Large intestine (tissue), 3 donors: ENCODE results near the gene NAXE. TPM values are rescaled to one million over a fixed set of nuclear protein-coding genes. Genes with fewer than 3 reads are reported as not detected.
A peak's percentile ranks its signal among the peaks of the same experiment; 100 is the strongest.

Source experiments
- DNase-seq, 2 donors: peaks; one replicate each; pipeline versions ENCODE4 v3.0.0 to v3.0.0-alpha.2; 2013
- H3K27ac ChIP-seq: one replicate; pipeline ENCODE4 v1.5.1; 2013; ENCODE audit warnings: low read length
- H3K27me3 ChIP-seq: 2 replicates; pipeline ENCODE4 v1.6.1; 2013; ENCODE audit warnings: low read length; ENCODE audit not compliant: control insufficient read depth, insufficient read depth
- H3K36me3 ChIP-seq: 2 replicates; pipeline ENCODE4 v1.6.1; 2013; ENCODE audit warnings: low read length; ENCODE audit not compliant: control insufficient read depth, insufficient read depth
- H3K4me1 ChIP-seq: one replicate; pipeline ENCODE4 v1.6.1; 2013; ENCODE audit warnings: low read length; ENCODE audit not compliant: control insufficient read depth, insufficient read depth
- H3K4me3 ChIP-seq: one replicate; pipeline ENCODE4 v1.5.1; 2013; ENCODE audit warnings: low read length
- H3K9me3 ChIP-seq: one replicate; pipeline ENCODE4 v1.6.1; 2013; ENCODE audit warnings: mild to moderate bottlenecking, low read depth, low read length, moderate library complexity; ENCODE audit not compliant: control insufficient read depth
- WGBS: methylation state at CpG from one replicate; pipeline ENCODE4 v1.1.5; 2013; ENCODE audit warnings: low lambda C conversion rate; ENCODE audit not compliant: insufficient coverage; 5-methylcytosine and 5-hydroxymethylcytosine counted together
- polyA plus RNA-seq: library from polyadenylated mRNA; unstranded; fragments of 120-200 nt; gene quantifications from one replicate; pipeline ENCODE4 v1.2.1, GENCODE V29; 2013

NAXE gene
- polyA plus RNA-seq, 1 donor, result 66.9 TPM

DNA sequence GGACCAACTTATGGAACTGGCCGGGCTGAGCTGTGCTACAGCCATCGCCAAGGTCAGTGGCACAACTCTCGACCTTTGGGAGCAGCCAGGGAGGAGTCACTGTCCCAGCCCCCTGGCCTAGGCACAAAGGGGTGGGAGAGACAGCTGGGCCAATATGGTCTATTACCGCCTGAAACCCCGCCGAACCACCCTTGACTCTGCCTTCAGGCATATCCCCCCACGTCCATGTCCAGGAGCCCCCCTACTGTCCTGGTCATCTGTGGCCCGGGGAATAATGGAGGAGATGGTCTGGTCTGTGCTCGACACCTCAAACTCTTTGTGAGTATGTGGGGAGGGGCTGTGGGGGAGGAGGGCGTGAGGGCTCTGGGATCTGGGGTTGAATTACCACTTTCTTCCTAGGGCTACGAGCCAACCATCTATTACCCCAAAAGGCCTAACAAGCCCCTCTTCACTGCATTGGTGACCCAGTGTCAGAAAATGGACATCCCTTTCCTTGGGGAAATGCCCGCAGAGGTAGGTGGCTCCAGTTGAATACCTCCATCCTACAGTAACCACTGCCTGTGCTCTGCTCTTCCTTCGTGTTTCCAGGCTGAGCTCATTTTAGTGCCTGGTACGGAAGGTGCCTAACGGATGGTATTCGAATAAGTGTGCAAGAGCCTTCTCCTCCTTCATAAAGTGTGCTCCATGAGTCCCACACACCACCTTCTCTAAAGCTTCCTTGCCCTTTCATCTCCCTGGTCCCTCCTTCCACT lies 758 bp downstream of the NAXE start:
- no peak for DNase-seq
- H3K27me3 ChIP-seq, result no peaks in the 10 kb centered on the region
- peaks cover 2% of the 10 kb centered on the region for H3K9me3 ChIP-seq
- H3K27ac ChIP-seq, result peak overlapping the region; percentile 49
- H3K4me1 ChIP-seq, result peaks cover 4% of the 10 kb centered on the region
- peak overlapping the region; percentile 89 for H3K4me3 ChIP-seq
- H3K36me3 ChIP-seq, result peaks cover 44% of the 10 kb centered on the region
- no CpG with 5 or more reads among the region's 16 CpGs for WGBS

DNA sequence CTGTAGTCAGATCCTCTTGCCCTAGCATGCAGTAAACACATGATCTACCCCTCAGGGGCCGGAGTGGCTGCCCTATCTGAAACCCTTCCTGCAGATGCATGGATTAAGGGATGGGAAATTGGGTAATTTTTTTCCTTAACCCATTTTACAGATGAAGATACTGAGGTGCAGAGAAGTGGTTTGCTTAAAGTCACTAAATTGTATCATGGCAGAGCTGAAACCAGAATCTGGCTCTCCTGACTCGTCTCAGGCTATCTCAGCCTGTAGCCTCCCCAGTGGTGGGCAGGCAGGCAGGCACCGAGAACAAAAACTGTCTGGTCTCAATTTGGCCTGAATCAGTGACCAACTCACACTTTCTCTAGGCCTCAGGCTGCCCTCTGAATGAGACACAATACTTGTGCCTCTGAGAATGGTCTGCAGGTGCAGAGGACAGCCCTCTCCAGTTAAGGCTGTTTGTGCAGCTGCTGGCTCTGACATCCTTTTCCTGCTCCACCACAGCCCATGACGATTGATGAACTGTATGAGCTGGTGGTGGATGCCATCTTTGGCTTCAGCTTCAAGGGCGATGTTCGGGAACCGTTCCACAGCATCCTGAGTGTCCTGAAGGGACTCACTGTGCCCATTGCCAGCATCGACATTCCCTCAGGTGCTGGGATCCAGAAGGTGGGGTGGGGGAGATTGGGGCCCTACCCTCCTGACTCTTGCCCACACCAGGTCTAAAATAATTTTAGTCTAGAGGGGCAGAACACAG lies 1.5 kb downstream of the NAXE start:
- Histone ChIP-seq H3K27me3 (no peaks in the 10 kb centered on the region), H3K36me3 (peaks cover 51% of the 10 kb centered on the region), H3K4me1 (peaks cover 4% of the 10 kb centered on the region), H3K27ac (no peak overlapping the region), H3K4me3 (no peak overlapping the region), H3K9me3 (peaks cover 2% of the 10 kb centered on the region)
- WGBS, result no CpG with 5 or more reads among the region's 8 CpGs
- DNase-seq, result no peak

DNA sequence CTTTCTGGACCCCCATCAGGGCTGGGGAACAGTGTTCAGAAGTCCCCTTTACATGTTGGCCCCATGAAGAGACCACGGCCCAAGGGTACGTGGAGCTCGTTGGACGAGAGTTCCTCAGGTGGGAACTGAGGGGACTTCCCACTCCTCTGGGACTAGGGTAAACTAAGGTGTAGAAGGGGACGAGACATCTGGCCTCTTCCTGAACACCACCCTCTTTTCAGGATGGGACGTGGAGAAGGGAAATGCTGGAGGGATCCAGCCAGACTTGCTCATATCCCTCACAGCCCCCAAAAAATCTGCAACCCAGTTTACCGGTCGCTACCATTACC lies 2.0 kb downstream of the NAXE start:
- Histone ChIP-seq H3K27ac (no peak overlapping the region), H3K9me3 (peaks cover 2% of the 10 kb centered on the region), H3K27me3 (no peaks in the 10 kb centered on the region), H3K4me3 (no peak overlapping the region), H3K4me1 (peaks cover 4% of the 10 kb centered on the region), H3K36me3 (peaks cover 57% of the 10 kb centered on the region)
- no CpG with 5 or more reads among the region's 8 CpGs for WGBS
- no peak for DNase-seq

DNA sequence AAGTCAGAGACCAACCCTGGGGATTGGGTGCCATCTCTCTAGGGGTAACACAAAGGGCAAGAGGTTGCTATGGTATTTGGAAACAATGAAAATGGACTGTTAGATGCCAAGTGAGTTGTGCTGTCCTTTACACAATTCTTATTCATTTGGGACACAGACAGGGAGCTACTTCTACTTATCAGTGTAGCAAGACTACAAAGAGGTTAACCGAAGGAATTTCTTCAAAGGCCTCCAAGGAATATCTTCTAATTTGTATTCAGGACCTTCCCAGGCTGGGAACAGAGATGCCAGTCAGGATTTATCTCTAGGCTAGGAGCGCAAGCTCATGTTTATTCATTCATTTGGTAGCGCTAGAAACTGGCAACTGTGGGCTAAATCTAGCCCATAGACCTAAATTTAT lies 2.6 kb downstream of the NAXE start:
- no peak for DNase-seq
- Histone ChIP-seq H3K27me3 (no peaks in the 10 kb centered on the region), H3K27ac (no peak overlapping the region), H3K36me3 (peaks cover 59% of the 10 kb centered on the region), H3K9me3 (peaks cover 2% of the 10 kb centered on the region), H3K4me1 (peaks cover 4% of the 10 kb centered on the region), H3K4me3 (no peak overlapping the region)
- no CpG with 5 or more reads among the region's 3 CpGs for WGBS

DNA sequence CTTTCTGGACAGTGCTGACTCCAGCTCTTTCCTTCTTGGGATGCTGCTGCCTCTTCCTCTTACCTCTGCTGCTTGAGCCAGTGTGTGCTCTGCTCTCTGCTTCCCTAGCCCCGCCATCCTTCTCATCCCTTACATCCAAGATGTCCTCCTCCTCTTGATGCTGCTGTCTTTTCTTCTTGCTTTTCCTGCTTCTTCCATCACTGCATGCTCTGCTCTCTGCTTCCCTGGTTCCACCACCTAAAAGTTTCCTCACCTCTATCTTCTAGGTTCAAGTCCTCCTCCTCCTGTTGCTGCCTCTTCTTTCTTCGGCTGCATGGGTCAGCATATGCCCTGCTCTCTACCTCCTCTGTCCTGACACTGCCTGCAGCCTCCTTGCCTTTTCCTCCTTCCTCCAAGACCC lies 3.4 kb downstream of the NAXE start:
- Histone ChIP-seq H3K27ac (no peak overlapping the region), H3K27me3 (no peaks in the 10 kb centered on the region), H3K36me3 (peaks cover 59% of the 10 kb centered on the region), H3K4me1 (peaks cover 6% of the 10 kb centered on the region), H3K9me3 (peaks cover 2% of the 10 kb centered on the region), H3K4me3 (no peak overlapping the region)
- 90% methylated on average over 2 of the region's 2 CpGs for WGBS
- DNase-seq, result no peak

DNA sequence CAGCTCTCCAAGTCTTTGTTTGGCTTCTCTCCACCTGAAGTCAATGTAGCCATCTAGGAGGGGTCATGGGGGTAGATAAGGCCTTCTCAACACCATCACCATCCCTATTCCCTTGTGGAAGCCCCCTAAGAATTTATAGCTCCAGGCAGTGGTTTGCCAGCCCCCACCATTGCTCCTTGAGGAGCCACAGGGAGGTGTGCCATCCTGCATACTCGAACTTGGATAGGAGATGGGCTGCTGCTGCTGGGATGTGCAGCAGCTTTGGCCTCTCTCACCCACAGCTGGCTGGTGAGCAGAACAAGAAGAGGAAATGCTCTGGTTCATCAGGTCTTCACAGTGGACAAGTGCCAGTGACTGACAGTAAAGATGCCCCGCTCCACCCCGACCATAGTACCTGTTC lies 4.8 kb downstream of the NAXE start:
- H3K27ac ChIP-seq, result no peak overlapping the region
- H3K4me1 ChIP-seq, result peaks cover 2% of the 10 kb centered on the region
- H3K36me3 ChIP-seq, result peaks cover 59% of the 10 kb centered on the region
- DNase-seq, result no peak
- no peaks in the 10 kb centered on the region for H3K27me3 ChIP-seq
- WGBS, result no CpG with 5 or more reads among the region's 3 CpGs
- no peak overlapping the region for H3K4me3 ChIP-seq
- peaks cover 2% of the 10 kb centered on the region for H3K9me3 ChIP-seq

DNA sequence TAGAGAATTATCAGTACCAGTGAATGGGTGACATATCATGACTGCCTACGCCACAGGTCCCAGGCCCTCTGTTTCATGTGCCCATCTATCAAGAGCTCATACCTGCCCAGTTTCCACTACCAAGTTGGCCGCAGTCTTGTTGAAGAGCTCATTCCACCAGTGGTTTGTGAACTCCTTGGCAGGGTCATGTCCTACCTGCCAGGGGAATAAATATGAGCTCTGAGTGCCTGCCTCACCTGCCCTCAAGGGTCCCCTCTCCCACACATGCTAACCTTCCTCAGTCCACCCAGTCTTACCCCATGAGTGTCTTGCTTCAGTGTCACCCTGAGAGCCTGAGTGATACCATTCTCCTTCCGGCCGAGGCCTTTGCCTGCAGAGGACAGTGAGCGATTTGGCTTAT lies 6.5 kb downstream of the NAXE start:
- Histone ChIP-seq H3K4me3 (no peak overlapping the region), H3K36me3 (peaks cover 56% of the 10 kb centered on the region), H3K9me3 (no peaks in the 10 kb centered on the region), H3K4me1 (peaks cover 6% of the 10 kb centered on the region), H3K27ac (no peak overlapping the region), H3K27me3 (no peaks in the 10 kb centered on the region)
- no peak for DNase-seq
- no CpG with 5 or more reads among the region's 5 CpGs for WGBS

DNA sequence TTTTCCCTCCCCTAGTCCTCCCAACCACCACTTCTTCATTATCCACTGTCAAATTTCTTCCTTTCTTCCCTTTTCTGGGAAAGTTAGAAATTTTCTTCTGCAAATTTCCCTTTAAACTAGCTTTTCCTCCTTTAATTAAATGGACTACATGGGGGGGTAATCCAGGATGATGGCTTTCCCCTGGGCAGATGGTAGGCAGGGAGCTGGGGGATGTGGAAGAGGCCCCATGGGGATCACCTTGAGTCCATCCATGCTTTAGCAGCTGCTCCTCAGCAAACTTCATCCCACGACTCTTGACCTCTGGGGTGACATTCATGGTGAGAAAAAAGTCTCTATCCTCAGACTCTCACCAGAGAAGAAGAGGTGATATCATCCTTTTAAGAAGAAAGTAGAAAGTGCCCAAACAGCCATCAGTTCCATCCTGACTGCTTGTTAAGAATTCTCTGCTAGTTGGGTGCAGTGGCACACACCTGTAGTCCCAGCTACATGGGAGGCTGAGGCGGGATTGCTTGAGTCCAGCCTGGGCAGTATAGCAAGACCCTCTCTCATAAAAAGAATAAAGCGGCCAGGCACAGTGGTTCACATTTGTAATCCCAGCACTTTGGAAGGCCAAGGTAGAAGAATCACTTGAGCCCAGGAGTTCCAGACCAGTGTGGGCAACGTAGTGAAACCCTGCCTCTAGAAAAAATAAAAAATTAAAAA lies 7.3 kb downstream of the NAXE start:
- Histone ChIP-seq H3K36me3 (peaks cover 48% of the 10 kb centered on the region), H3K4me1 (peaks cover 6% of the 10 kb centered on the region), H3K27ac (no peak overlapping the region), H3K27me3 (no peaks in the 10 kb centered on the region), H3K4me3 (no peak overlapping the region), H3K9me3 (no peaks in the 10 kb centered on the region)
- no CpG with 5 or more reads among the region's 4 CpGs for WGBS
- DNase-seq, result no peak

DNA sequence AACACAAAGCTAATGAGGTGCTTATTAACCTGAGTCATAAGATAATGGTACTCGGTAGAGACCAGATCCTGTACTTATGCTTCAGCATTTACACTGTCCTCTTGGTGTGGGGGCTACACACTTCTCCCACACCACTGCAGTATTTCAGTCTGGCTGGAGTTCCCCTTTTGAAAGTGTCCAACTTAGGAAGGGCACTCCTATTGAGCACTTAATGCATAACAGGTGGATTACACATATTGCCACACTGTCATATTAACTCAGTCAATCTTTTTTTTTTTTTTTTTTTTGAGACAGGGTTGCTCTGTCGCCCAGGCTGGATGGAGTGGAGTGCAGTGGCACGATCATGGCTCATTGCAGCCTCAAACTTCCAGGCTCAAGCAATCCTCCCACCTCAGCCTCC lies 8.2 kb downstream of the NAXE start:
- Histone ChIP-seq H3K27me3 (no peaks in the 10 kb centered on the region), H3K36me3 (peaks cover 39% of the 10 kb centered on the region), H3K9me3 (no peaks in the 10 kb centered on the region), H3K27ac (no peak overlapping the region), H3K4me1 (peaks cover 6% of the 10 kb centered on the region), H3K4me3 (no peak overlapping the region)
- no peak for DNase-seq
- no CpG with 5 or more reads among the region's 3 CpGs for WGBS

DNA sequence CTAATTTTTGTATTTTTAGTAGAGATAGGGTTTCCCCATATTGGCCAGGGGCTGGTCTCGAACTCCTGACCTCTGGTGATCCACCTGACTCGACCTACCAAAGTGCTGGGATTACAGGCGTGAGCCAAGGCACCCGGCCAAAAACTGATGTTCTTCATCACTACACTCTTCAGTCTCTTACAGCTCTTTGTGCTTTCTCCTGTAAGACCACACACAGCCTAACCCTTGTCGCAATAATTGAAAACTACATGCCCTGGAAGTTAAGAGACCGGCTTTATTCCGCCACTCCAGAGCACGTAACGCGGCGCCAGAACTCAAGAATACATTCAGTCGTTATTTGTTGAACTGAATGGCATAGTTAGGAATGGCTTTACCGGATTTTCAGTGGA lies 9.2 kb downstream of the NAXE start:
- H3K27ac ChIP-seq, result peak overlapping the region; percentile 64
- H3K4me1 ChIP-seq, result peaks cover 6% of the 10 kb centered on the region
- WGBS, result 0% methylated on average over 8 of the region's 13 CpGs
- H3K27me3 ChIP-seq, result no peaks in the 10 kb centered on the region
- no peak for DNase-seq
- peak overlapping the region; percentile 89 for H3K4me3 ChIP-seq
- H3K9me3 ChIP-seq, result no peaks in the 10 kb centered on the region
- H3K36me3 ChIP-seq, result peaks cover 30% of the 10 kb centered on the region
